HepG2 (cell line): Measurements from ENCODE around the gene HHATL. TPM values are rescaled to one million over a fixed set of nuclear protein-coding genes. Genes with fewer than 3 reads are reported as not detected.

Experiments
- ATAC-seq: fragments of 200-7000 bp; cut with Tn5 transposase; 3 replicates; pipeline ENCODE4 v1.9.1; 2020; ENCODE audit warnings: mild to moderate bottlenecking, moderate library complexity
- BruUV-seq: library from RNA; stranded (reverse); fragments of 400-500 nt; replicated peaks from 2 replicates; lab custom pipeline; 2021; lab: Mats Ljungman, UMichigan
- CTCF ChIA-PET: fragments of 300-600 bp; formaldehyde crosslinking; extraction: SDS; loops from one replicate; lab custom pipeline; 2021; ENCODE audit warnings: low total read pairs, inconsistent platforms, low intra/inter-chr PET ratio; lab: Yijun Ruan, JAX
- POLR2A ChIA-PET: fragments of 350-600 bp; sonication (Branson Sonifier 250); formaldehyde crosslinking; loops from one replicate; lab custom pipeline; 2020; ENCODE audit warnings: antibody characterized with exemption, inconsistent platforms; lab: Yijun Ruan, JAX
- DNase-seq: peaks from one replicate; pipeline ENCODE4 v3.0.0-alpha.2; 2015; ENCODE audit warnings: low spot score
- FAIRE-seq: peaks from 3 replicates; lab custom pipeline; 2011; peaks lifted over from hg19 to GRCh38; lab: Jason Lieb, UNC
- H2AFZ ChIP-seq: one replicate; pipeline ENCODE4 v1.6.1; 2011; ENCODE audit warnings: low read length, inconsistent platforms
- H3K27ac ChIP-seq: fragments of 300-600 bp; 3 replicates; pipeline ENCODE4 v1.8.0; 2011; ENCODE audit warnings: mixed run types, mild to moderate bottlenecking, mixed read lengths, low read length, inconsistent platforms; ENCODE audit not compliant: insufficient read depth; ENCODE audit errors: extremely low read length
- H3K27me3 ChIP-seq, 2 experiments: fragments of 200-600 bp in 1 of 2; 2 replicates in 1 of 2; 3 replicates in 1 of 2; pipeline versions ENCODE4 v1.6.0 to v1.8.0; 2011; ENCODE audit warnings: low read length in 2 of 2, mild to moderate bottlenecking in 2 of 2, moderate library complexity in 2 of 2, inconsistent platforms in 1 of 2; ENCODE audit not compliant: insufficient read depth in 2 of 2, control insufficient read depth in 1 of 2
- H3K36me3 ChIP-seq, 2 experiments: fragments of 200-600 bp in 1 of 2; replicated peaks in 1 of 2; 2 replicates in 1 of 2; 3 replicates in 1 of 2; pipeline versions ENCODE4 v1.5.1 to v1.8.0; 2011; ENCODE audit warnings: low read length in 2 of 2, inconsistent platforms in 1 of 2; ENCODE audit not compliant: insufficient read depth in 2 of 2, control insufficient read depth in 1 of 2
- H3K4me1 ChIP-seq: 2 replicates; pipeline ENCODE4 v1.5.1; 2012; ENCODE audit warnings: low read length, inconsistent platforms; ENCODE audit not compliant: insufficient read depth
- H3K4me2 ChIP-seq: 2 replicates; pipeline ENCODE4 v1.6.0; 2011; ENCODE audit warnings: low read depth, low read length, inconsistent platforms
- H3K4me3 ChIP-seq, 3 experiments: fragments of 200-600 bp in 1 of 3; sonication (generic), shearing (Covaris generic) in 1 of 3; replicated peaks in 1 of 3; 2 replicates each; pipeline ENCODE4 v1.5.1; 2011 to 2016; ENCODE audit warnings: low read length in 3 of 3, inconsistent platforms in 2 of 3, low read depth in 2 of 3, mild to moderate bottlenecking in 2 of 3, control low read depth in 1 of 3, mixed read lengths in 1 of 3; ENCODE audit not compliant: insufficient read depth in 1 of 3
- H3K79me2 ChIP-seq: one replicate; pipeline ENCODE4 v1.6.1; 2011; ENCODE audit warnings: low read length, inconsistent platforms; ENCODE audit not compliant: insufficient read depth
- H3K9ac ChIP-seq: 2 replicates; pipeline ENCODE4 v1.6.0; 2011; ENCODE audit warnings: mild to moderate bottlenecking, low read depth, low read length, inconsistent platforms; ENCODE audit not compliant: insufficient read depth
- H3K9me3 ChIP-seq: 2 replicates; pipeline ENCODE4 v1.5.1; 2012; ENCODE audit warnings: mild to moderate bottlenecking, low read length
- H4K20me1 ChIP-seq: 2 replicates; pipeline ENCODE4 v1.6.0; 2011; ENCODE audit warnings: inconsistent platforms, mild to moderate bottlenecking, low read length, moderate library complexity; ENCODE audit not compliant: insufficient read depth
- GATAD1 ChIP-seq: IDR thresholded peaks from 2 replicates; pipeline ENCODE4 v1.6.1; 2016; ENCODE audit warnings: missing genetic modification reagents, missing compliant biosample characterization
- HNRNPK ChIP-seq: fragments of 200-400 bp; formaldehyde crosslinking; IDR thresholded peaks from 2 replicates; pipeline ENCODE4 v1.6.1; 2018; ENCODE audit warnings: low read length, low read depth, moderate library complexity, mild to moderate bottlenecking; ENCODE audit not compliant: poor library complexity, severe bottlenecking
- SKI ChIP-seq: fragments of 450-650 bp; IDR thresholded peaks from one replicate; pipeline ENCODE4 v1.6.1; 2018; ENCODE audit warnings: mild to moderate bottlenecking; ENCODE audit not compliant: partially characterized antibody
- SP140L ChIP-seq: sonication (generic); formaldehyde crosslinking; IDR thresholded peaks from 2 replicates; pipeline ENCODE4 v1.4.0; 2020; ENCODE audit warnings: missing genetic modification reagents, borderline replicate concordance
- SRSF4 ChIP-seq: fragments of 200-400 bp; formaldehyde crosslinking; IDR thresholded peaks from one replicate; pipeline ENCODE4 v1.6.1; 2018; ENCODE audit warnings: mild to moderate bottlenecking, low read depth, low read length, moderate library complexity; ENCODE audit not compliant: poor library complexity, severe bottlenecking
- THAP9 ChIP-seq: sonication (generic); formaldehyde crosslinking; IDR thresholded peaks from 2 replicates; pipeline ENCODE4; 2020; ENCODE audit warnings: missing genetic modification reagents, mild to moderate bottlenecking, borderline replicate concordance
- ZBTB26 ChIP-seq: IDR thresholded peaks from 2 replicates; pipeline ENCODE4 v1.6.1; 2016; ENCODE audit warnings: missing compliant biosample characterization, missing genetic modification reagents, borderline replicate concordance
- ZEB1 ChIP-seq: IDR thresholded peaks from 2 replicates; pipeline ENCODE4 v1.6.1; 2012; ENCODE audit warnings: mild to moderate bottlenecking, low read depth, inconsistent platforms; ENCODE audit not compliant: insufficient replicate concordance
- ZNF225 ChIP-seq: sonication (generic); formaldehyde crosslinking; IDR thresholded peaks from 2 replicates; pipeline ENCODE4 v1.4.0; 2020; ENCODE audit warnings: mild to moderate bottlenecking, missing genetic modification reagents
- WGBS: methylation state at CpG from one replicate; pipeline ENCODE4 v1.1.6; 2017; ENCODE audit warnings: low lambda C conversion rate; 5-methylcytosine and 5-hydroxymethylcytosine counted together
- in situ Hi-C: cut with HindIII; loops from 2 replicates; pipeline ENCODE4 v1.10.0; 2017; ENCODE audit warnings: low pct_unique_long_range_greater_than_20kb; ENCODE audit not compliant: extremely low pct_ligation_motif_present
- intact Hi-C: fragments of 100-400 bp; cut with micrococcal nuclease; formaldehyde crosslinking; loops from one replicate; pipeline ENCODE4 v1.10.0; 2022; ENCODE audit not compliant: unreplicated experiment
- polyA plus RNA-seq, 8 experiments: library from polyadenylated mRNA; depleted of rRNA in 3 of 8; stranded (reverse) in 7 of 8; unstranded in 1 of 8; fragments of >200 nt; fragmentation: Illumina TruSeq in 4 of 8; extraction: Trizol in 4 of 8; gene quantifications; 2 replicates each; pipeline versions ENCODE4 v1.2.1 to v1.2.3, GENCODE V29; 2011 to 2016; ENCODE audit warnings: low read depth in 4 of 8, missing spikeins in 1 of 8, mixed read lengths in 1 of 8; ENCODE audit not compliant: insufficient read depth in 1 of 8
- total RNA-seq, 5 experiments: library from RNA; depleted of rRNA; stranded (reverse); fragments of >200 nt; fragmentation: Illumina TruSeq; extraction: Trizol; gene quantifications; 2 replicates each; pipeline ENCODE4 v1.2.3, GENCODE V29; 2016; ENCODE audit warnings: low read depth in 1 of 5

The HHATL gene
- total and polyA plus RNA-seq, 2 of the 13 experiments (the other 11 are each of a cell fraction or from before 2014, with no cell fraction given) = 0.26 TPM; not detected in 1

- ChIA-PET CTCF (no interaction called here), POLR2A (no interaction called here)
- no peak overlapping the region for H3K9ac ChIP-seq
- FAIRE-seq = no peak
- TF ChIP-seq HNRNPK (peak; percentile 14), SKI (no peak), ZNF225 (CRISPR knock-in tag) (no peak), GATAD1 (CRISPR knock-in tag) (no peak), SP140L (CRISPR knock-in tag) (no peak), SRSF4 (no peak)
- intact Hi-C loops (no loop called here), in situ Hi-C loops (no loop called here)
- DNase-seq = no peak
- no peak overlapping the region for H2AFZ ChIP-seq
- 91% methylated on average over 15 of the region's 25 CpGs for WGBS
- H3K36me3 ChIP-seq = no peaks in the 10 kb centered on the region
- H3K4me3 ChIP-seq = no peak overlapping the region
- no peaks in the 10 kb centered on the region for H3K27me3 ChIP-seq
- H3K9me3 ChIP-seq = no peaks in the 10 kb centered on the region
- H3K4me2 ChIP-seq = no peak overlapping the region
- peaks cover 36% of the 10 kb centered on the region for H3K4me1 ChIP-seq
- H3K27ac ChIP-seq = no peak overlapping the region
- ATAC-seq = no peak
- no TSS peak for BruUV-seq
- H4K20me1 ChIP-seq = no peaks in the 10 kb centered on the region
- no peaks in the 10 kb centered on the region for H3K79me2 ChIP-seq
Measured at GRCh38 chr3:42659451-42660130, 43.0 kb downstream of the HHATL start.

- CTCF ChIA-PET = no interaction called here
- DNase-seq (no peak), FAIRE-seq (no peak), ATAC-seq (no peak)
- in situ Hi-C loops (no loop called here), intact Hi-C loops (no loop called here)
- Histone ChIP-seq H3K27ac (no peak overlapping the region), H2AFZ (no peak overlapping the region), H3K9me3 (no peaks in the 10 kb centered on the region), H3K4me3 (no peak overlapping the region), H3K4me1 (peaks cover 37% of the 10 kb centered on the region), H3K27me3 (no peaks in the 10 kb centered on the region), H4K20me1 (no peaks in the 10 kb centered on the region), H3K4me2 (no peak overlapping the region)
- BruUV-seq = no TSS peak
- POLR2A ChIA-PET = no interaction called here
- 97% methylated on average over 18 of the region's 22 CpGs for WGBS
- no peak for TF ChIP-seq ZEB1
- TF ChIP-seq ZBTB26 (CRISPR knock-in tag) = no peak
- TF ChIP-seq THAP9 (CRISPR knock-in tag) = no peak
- TF ChIP-seq, all 625 proteins: peak for 0
- no peaks in the 10 kb centered on the region for H3K79me2 ChIP-seq
- no peak overlapping the region for H3K9ac ChIP-seq
- no peaks in the 10 kb centered on the region for H3K36me3 ChIP-seq
Measured at GRCh38 chr3:42658771-42659390, 43.7 kb downstream of the HHATL start.
